ENCODE data around the gene FRMD3.

Gene FRMD3
- total RNA-seq: 0.69 to 1.2 (median 0.87) reads per million in 3 donors

DNA sequence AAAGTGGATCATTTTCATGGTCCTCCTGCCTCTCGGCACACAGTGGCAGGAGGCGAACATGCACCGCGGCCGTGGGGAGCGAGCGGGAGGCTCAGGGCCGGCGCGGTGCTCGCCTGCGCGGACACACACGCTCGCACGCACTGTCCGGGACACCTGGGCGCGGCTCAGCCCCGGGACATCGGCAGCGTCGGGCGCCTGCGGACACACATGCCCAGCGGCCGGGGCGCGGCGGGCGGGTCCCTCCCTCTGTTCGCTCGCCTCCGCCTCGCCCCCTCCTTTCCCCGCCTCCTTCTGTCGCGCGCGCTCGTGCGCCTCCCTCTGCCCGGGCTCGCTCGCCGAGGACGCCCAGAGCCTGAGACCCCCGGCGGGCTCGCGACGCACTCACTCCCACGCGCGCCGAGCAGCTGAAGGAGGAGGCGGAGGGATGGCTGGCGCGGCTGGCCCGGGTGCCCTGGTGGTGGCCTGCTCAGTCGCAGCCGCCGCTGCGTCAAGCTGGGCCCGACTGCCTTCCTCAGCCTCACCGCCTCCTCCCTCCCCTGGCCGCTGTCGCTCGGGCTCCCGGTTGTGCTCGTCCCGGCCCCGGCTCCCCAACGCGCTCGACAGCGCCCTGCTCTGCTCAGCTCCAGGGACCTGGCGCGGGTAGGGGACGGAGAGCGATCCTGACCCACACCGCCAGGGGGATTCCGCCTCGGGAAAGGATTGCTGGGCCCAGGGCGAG is at the start of gene FRMD3:
Gene FRMD3, minus strand, starts transcription at position 230 of the 718 bp plus-strand sequence. Its CDS starts 170 bp downstream, at position 60.
- Histone ChIP-seq H3K9me3 (ENCODE audit: control insufficient read depth, low read length) (no peaks in the 10 kb centered on the region), H3K36me3 (ENCODE audit: control insufficient read depth, insufficient read depth, low read length) (no peaks in the 10 kb centered on the region), H3K27ac (ENCODE audit: insufficient read depth, low read length, poor library complexity, severe bottlenecking) (no peak within 1 kb of the TSS), H3K4me1 (ENCODE audit: control insufficient read depth, insufficient read depth, low read length, poor library complexity, severe bottlenecking) (peaks cover 4% of the 10 kb centered on the region), H3K4me3 (ENCODE audit: insufficient read depth, low read depth, low read length, poor library complexity, severe bottlenecking) (no peak within 1 kb of the TSS), H3K27me3 (replicated peaks; ENCODE audit: control insufficient read depth, insufficient read depth, low read length, poor library complexity, severe bottlenecking) (no peaks in the 10 kb centered on the region)
- no peak for DNase-seq

DNA sequence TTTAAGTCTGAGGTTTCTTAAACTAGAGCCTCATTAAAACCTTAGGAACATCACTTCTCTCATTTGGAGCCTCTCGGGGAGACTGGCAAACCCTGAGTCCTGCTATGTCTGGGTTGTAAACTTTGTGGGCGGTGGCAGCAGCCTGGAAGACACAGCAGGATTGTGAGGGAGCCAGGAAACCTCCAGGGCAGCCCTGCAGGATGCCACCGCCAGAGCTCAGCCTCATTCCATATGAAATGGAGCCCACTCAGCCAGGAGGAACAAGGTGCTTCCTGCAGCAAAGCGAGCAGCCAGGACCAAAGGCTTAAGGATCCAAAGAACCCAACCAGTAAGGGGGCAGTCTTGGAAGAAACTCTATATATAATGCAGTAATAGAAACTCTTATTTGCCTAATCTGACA is 46.8 kb upstream of the FRMD3 start:
- DNase-seq: no peak
- Histone ChIP-seq H3K27me3 (replicated peaks; ENCODE audit: control insufficient read depth, insufficient read depth, low read length, poor library complexity, severe bottlenecking) (no peaks in the 10 kb centered on the region), H3K4me3 (ENCODE audit: insufficient read depth, low read depth, low read length, poor library complexity, severe bottlenecking) (no peak overlapping the region), H3K9me3 (ENCODE audit: control insufficient read depth, low read length) (no peaks in the 10 kb centered on the region), H3K4me1 (ENCODE audit: control insufficient read depth, insufficient read depth, low read length, poor library complexity, severe bottlenecking) (no peaks in the 10 kb centered on the region), H3K36me3 (ENCODE audit: control insufficient read depth, insufficient read depth, low read length) (no peaks in the 10 kb centered on the region), H3K27ac (ENCODE audit: insufficient read depth, low read length, poor library complexity, severe bottlenecking) (no peak overlapping the region)

DNA sequence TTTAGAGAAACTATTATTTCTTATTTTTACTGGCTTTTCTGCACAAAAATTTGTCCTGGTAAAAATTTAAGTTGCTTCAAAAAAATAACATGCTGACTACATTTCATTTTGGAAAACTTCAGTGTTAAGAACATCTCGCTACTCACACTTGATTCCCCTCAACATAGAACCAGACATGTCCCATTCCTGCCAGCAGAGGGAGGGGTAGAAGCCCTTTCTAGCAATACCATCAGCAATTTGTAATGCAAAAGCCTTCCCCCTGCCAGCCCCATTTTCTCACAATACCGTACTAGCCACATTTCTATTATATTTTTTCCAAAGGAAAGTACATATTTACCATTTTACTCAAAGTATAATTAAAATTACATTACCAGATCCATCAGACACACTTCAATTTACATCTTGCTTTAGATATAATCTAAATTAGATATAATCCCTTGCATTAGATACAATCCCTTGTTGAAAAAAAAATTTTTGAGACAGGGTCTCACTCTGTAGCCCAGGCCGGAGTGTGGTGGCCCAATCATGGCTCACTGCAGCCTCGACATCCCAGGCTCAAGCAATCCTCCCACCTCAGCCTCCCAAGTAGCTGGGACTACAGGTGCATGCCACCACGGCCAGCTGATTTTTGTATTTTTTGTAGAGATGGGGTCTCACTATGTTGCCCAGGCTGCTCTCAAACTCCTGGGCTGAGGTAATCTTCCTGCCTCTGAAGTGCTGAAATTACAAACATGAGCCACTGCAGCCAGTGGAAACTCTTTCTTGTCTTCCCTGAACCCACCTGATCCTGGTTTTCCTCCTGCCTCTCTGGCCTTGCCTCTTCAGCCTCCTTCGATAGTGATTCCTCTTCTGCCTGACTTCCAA is 45.2 kb upstream of the FRMD3 start:
- Histone ChIP-seq H3K27ac (ENCODE audit: insufficient read depth, low read length, poor library complexity, severe bottlenecking) (no peak overlapping the region), H3K9me3 (ENCODE audit: control insufficient read depth, low read length) (no peaks in the 10 kb centered on the region), H3K27me3 (replicated peaks; ENCODE audit: control insufficient read depth, insufficient read depth, low read length, poor library complexity, severe bottlenecking) (no peaks in the 10 kb centered on the region), H3K4me3 (ENCODE audit: insufficient read depth, low read depth, low read length, poor library complexity, severe bottlenecking) (no peak overlapping the region), H3K4me1 (ENCODE audit: control insufficient read depth, insufficient read depth, low read length, poor library complexity, severe bottlenecking) (no peaks in the 10 kb centered on the region), H3K36me3 (ENCODE audit: control insufficient read depth, insufficient read depth, low read length) (no peaks in the 10 kb centered on the region)
- no peak for DNase-seq

DNA sequence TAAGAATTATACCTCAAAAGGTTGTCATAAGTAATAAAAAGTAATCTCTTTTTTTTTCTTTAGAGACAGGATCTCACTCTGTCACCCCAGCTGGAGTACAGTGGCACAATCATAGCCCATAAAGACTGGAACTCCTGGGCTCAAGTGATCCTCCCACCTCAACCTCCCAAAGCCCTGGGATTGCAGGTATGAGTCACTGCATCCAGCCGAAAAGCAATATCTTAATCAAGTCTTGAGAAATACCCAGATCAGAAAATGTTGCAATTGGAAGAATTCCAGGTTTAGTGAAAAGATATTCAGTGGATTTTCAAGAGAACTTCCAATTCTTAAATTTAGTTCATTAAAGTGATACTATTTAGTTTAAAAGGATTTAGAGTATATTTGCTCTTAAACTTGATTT is 43.8 kb upstream of the FRMD3 start:
- Histone ChIP-seq H3K27ac (ENCODE audit: insufficient read depth, low read length, poor library complexity, severe bottlenecking) (no peak overlapping the region), H3K4me1 (ENCODE audit: control insufficient read depth, insufficient read depth, low read length, poor library complexity, severe bottlenecking) (no peaks in the 10 kb centered on the region), H3K9me3 (ENCODE audit: control insufficient read depth, low read length) (no peaks in the 10 kb centered on the region), H3K27me3 (replicated peaks; ENCODE audit: control insufficient read depth, insufficient read depth, low read length, poor library complexity, severe bottlenecking) (no peaks in the 10 kb centered on the region), H3K4me3 (ENCODE audit: insufficient read depth, low read depth, low read length, poor library complexity, severe bottlenecking) (no peak overlapping the region), H3K36me3 (ENCODE audit: control insufficient read depth, insufficient read depth, low read length) (no peaks in the 10 kb centered on the region)
- DNase-seq: no peak

DNA sequence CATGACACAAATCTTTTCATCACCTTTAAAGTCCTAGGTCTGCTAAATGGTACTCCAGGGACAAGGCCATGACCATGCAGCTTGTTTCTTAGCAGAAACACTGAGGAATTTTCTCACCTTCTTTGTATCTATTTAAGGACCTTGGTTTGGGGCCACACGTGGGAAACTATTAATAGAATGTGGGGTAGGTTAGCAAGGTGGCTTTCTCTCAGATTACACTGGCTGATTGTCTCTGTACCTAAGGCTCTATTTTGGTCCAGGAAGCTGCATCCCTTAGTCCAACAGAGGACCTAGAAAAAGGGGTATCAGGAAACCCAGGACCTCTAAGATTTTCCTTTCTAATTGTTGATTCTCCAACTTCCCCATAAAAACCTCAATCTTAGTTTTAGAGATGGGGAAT is 36.3 kb upstream of the FRMD3 start:
- H3K36me3 ChIP-seq (ENCODE audit: control insufficient read depth, insufficient read depth, low read length): no peaks in the 10 kb centered on the region
- DNase-seq: no peak
- no peak overlapping the region for H3K27ac ChIP-seq (ENCODE audit: insufficient read depth, low read length, poor library complexity, severe bottlenecking)
- no peak overlapping the region for H3K4me3 ChIP-seq (ENCODE audit: insufficient read depth, low read depth, low read length, poor library complexity, severe bottlenecking)
- H3K9me3 ChIP-seq (ENCODE audit: control insufficient read depth, low read length): no peaks in the 10 kb centered on the region
- no peaks in the 10 kb centered on the region for H3K27me3 ChIP-seq (replicated peaks; ENCODE audit: control insufficient read depth, insufficient read depth, low read length, poor library complexity, severe bottlenecking)
- H3K4me1 ChIP-seq (ENCODE audit: control insufficient read depth, insufficient read depth, low read length, poor library complexity, severe bottlenecking): no peaks in the 10 kb centered on the region

DNA sequence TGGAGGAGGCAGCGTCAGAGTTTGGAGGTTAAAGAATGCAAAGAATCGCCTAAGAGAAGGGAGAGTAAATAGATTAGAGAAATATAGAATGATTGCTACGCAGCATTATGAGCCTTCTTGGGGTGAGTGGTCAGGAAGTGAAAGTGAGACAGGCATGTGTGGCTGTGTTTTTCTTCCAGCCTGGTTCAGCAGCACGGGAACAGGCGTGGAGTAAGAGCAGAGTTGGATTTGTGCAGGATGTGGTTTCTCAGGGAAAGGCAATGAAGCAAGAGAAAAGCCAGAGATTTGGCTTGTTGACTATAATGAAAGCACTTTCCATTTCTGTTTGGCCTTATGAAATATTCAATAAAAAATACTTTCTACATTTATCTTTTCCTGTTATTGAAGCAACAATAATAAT is 34.3 kb upstream of the FRMD3 start:
- no peaks in the 10 kb centered on the region for H3K36me3 ChIP-seq (ENCODE audit: control insufficient read depth, insufficient read depth, low read length)
- H3K9me3 ChIP-seq (ENCODE audit: control insufficient read depth, low read length): no peaks in the 10 kb centered on the region
- H3K4me1 ChIP-seq (ENCODE audit: control insufficient read depth, insufficient read depth, low read length, poor library complexity, severe bottlenecking): no peaks in the 10 kb centered on the region
- H3K4me3 ChIP-seq (ENCODE audit: insufficient read depth, low read depth, low read length, poor library complexity, severe bottlenecking): no peak overlapping the region
- H3K27me3 ChIP-seq (replicated peaks; ENCODE audit: control insufficient read depth, insufficient read depth, low read length, poor library complexity, severe bottlenecking): no peaks in the 10 kb centered on the region
- H3K27ac ChIP-seq (ENCODE audit: insufficient read depth, low read length, poor library complexity, severe bottlenecking): no peak overlapping the region
- DNase-seq: no peak

DNA sequence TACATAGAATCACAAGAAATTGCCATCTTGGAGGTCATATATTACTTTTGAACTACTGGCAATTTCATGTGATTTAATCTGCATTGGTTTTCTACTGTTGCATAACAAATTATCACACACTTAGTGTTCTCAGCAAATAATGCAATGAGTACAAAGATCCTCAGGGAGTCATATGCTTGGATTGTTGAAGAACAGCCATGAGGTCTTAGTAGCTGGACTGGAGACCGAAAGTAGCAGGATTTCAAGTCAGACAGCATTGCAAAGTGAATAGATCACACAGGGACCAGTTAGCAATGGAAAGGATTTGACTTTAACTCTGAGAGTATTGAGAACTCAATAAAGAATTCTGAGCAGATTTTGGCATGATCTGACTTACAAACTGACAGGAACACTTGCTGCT is 32.2 kb upstream of the FRMD3 start:
- H3K36me3 ChIP-seq (ENCODE audit: control insufficient read depth, insufficient read depth, low read length): no peaks in the 10 kb centered on the region
- no peaks in the 10 kb centered on the region for H3K4me1 ChIP-seq (ENCODE audit: control insufficient read depth, insufficient read depth, low read length, poor library complexity, severe bottlenecking)
- H3K9me3 ChIP-seq (ENCODE audit: control insufficient read depth, low read length): no peaks in the 10 kb centered on the region
- no peak overlapping the region for H3K4me3 ChIP-seq (ENCODE audit: insufficient read depth, low read depth, low read length, poor library complexity, severe bottlenecking)
- H3K27me3 ChIP-seq (replicated peaks; ENCODE audit: control insufficient read depth, insufficient read depth, low read length, poor library complexity, severe bottlenecking): no peaks in the 10 kb centered on the region
- no peak for DNase-seq
- no peak overlapping the region for H3K27ac ChIP-seq (ENCODE audit: insufficient read depth, low read length, poor library complexity, severe bottlenecking)

DNA sequence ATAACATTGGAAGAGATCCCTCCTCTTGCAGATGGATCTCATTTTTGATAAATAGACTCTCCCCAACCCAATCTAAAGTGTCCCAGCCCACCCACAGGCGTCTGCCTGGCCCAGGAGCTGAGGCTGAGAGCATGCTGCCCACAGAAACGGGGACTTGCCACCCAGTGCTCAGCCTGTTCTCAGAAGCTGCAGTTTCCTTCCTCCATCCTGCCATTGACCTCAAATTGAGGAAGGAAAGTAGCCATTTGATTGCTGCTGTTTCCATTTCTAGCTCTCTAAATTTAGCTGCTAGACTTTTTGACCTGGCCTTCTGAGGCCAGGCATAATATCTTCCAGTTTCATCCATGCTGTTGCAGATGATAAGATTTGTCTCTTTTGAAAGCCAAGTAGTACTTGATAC is 31.1 kb upstream of the FRMD3 start:
- Histone ChIP-seq H3K9me3 (ENCODE audit: control insufficient read depth, low read length) (no peaks in the 10 kb centered on the region), H3K36me3 (ENCODE audit: control insufficient read depth, insufficient read depth, low read length) (no peaks in the 10 kb centered on the region), H3K4me1 (ENCODE audit: control insufficient read depth, insufficient read depth, low read length, poor library complexity, severe bottlenecking) (no peaks in the 10 kb centered on the region), H3K27me3 (replicated peaks; ENCODE audit: control insufficient read depth, insufficient read depth, low read length, poor library complexity, severe bottlenecking) (no peaks in the 10 kb centered on the region), H3K27ac (ENCODE audit: insufficient read depth, low read length, poor library complexity, severe bottlenecking) (no peak overlapping the region), H3K4me3 (ENCODE audit: insufficient read depth, low read depth, low read length, poor library complexity, severe bottlenecking) (no peak overlapping the region)
- no peak for DNase-seq

DNA sequence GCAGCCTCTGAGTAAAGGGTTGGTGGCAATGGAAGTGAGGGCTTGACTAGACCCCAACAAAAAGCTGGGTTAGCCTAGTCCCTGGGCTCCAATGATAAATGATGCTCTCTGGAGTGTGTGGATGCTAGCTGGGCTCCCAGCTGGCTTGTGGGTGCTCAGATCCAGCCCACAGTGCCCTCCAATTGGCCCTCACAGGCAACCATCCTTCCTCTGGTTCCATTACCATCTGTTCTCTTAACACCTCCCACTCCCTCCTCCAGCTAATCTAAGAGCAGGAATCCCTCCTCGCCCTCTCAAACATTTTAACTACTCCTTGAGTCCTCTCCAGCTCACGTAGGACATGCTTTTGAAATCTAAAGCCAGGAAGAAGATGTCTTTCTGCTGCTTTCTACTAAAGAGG is 25.2 kb upstream of the FRMD3 start:
- DNase-seq: no peak
- no peaks in the 10 kb centered on the region for H3K27me3 ChIP-seq (replicated peaks; ENCODE audit: control insufficient read depth, insufficient read depth, low read length, poor library complexity, severe bottlenecking)
- H3K4me1 ChIP-seq (ENCODE audit: control insufficient read depth, insufficient read depth, low read length, poor library complexity, severe bottlenecking): no peaks in the 10 kb centered on the region
- H3K4me3 ChIP-seq (ENCODE audit: insufficient read depth, low read depth, low read length, poor library complexity, severe bottlenecking): no peak overlapping the region
- no peak overlapping the region for H3K27ac ChIP-seq (ENCODE audit: insufficient read depth, low read length, poor library complexity, severe bottlenecking)
- no peaks in the 10 kb centered on the region for H3K36me3 ChIP-seq (ENCODE audit: control insufficient read depth, insufficient read depth, low read length)
- no peaks in the 10 kb centered on the region for H3K9me3 ChIP-seq (ENCODE audit: control insufficient read depth, low read length)

DNA sequence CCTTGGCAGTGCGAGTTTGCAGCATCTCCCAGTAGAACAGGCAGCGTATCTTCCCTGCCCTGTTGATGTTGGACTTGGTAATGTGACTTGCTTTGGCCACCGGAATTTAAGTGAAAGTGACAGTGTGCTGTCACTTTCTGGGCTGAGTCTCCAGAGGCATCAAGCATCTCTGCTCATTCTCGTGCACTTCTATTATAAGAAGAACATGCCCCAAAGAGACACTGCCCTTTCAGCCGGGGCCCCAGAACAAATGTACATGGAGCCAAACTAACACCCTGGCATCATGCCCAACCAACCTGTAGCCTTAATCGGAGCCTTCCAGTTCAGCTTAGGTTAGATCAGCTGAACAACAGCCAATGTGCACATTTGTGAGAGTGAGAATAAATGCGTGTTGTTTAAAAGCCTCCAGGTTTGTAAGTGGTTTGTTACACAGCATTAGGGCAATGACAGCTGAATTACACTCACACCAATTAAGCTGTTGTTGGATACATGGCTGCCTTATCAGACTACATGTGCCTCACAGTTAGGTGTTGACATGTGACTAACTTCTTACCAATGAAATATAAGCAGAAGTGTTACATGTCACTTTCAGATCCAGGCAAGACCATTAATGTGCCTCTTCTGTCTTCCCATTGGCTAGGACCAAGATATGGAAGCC is 22.1 kb upstream of the FRMD3 start:
- H3K36me3 ChIP-seq (ENCODE audit: control insufficient read depth, insufficient read depth, low read length): no peaks in the 10 kb centered on the region
- H3K9me3 ChIP-seq (ENCODE audit: control insufficient read depth, low read length): no peaks in the 10 kb centered on the region
- no peak overlapping the region for H3K27ac ChIP-seq (ENCODE audit: insufficient read depth, low read length, poor library complexity, severe bottlenecking)
- no peaks in the 10 kb centered on the region for H3K27me3 ChIP-seq (replicated peaks; ENCODE audit: control insufficient read depth, insufficient read depth, low read length, poor library complexity, severe bottlenecking)
- no peak for DNase-seq
- H3K4me3 ChIP-seq (ENCODE audit: insufficient read depth, low read depth, low read length, poor library complexity, severe bottlenecking): no peak overlapping the region
- H3K4me1 ChIP-seq (ENCODE audit: control insufficient read depth, insufficient read depth, low read length, poor library complexity, severe bottlenecking): no peaks in the 10 kb centered on the region
